SK-N-SH (cell line): ENCODE data around the gene OCA2. TPM values are rescaled to one million over a fixed set of nuclear protein-coding genes. Genes with fewer than 3 reads are reported as not detected.

ENCODE experiments used
- CTCF ChIA-PET: fragments of 300-600, 350-600 bp; formaldehyde crosslinking; extraction: SDS; loops from one replicate; lab custom pipeline; 2021; lab: Yijun Ruan, JAX
- POLR2A ChIA-PET: fragments of 350-600 bp; sonication (Branson Sonifier 250); formaldehyde crosslinking; extraction: SDS; loops from one replicate; lab custom pipeline; 2020; ENCODE audit warnings: antibody characterized with exemption, inconsistent platforms; lab: Yijun Ruan, JAX
- DNase-seq: peaks from one replicate; pipeline ENCODE4 v3.0.0; 2012
- H2AFZ ChIP-seq: fragments of 200-600 bp; sonication (generic); 2 replicates; pipeline ENCODE4 v1.8.1; 2016; ENCODE audit warnings: antibody characterized with exemption, mild to moderate bottlenecking, low read depth
- H3F3A ChIP-seq: fragments of 200-600 bp; sonication (generic); replicated peaks from 2 replicates; pipeline ENCODE3; 2016; ENCODE audit warnings: antibody characterized with exemption, mild to moderate bottlenecking; ENCODE audit not compliant: insufficient read depth
- H3K27ac ChIP-seq, 2 experiments: fragments of 200-500 bp in 1 of 2; fragments of 200-600 bp in 1 of 2; sonication (Bioruptor generic) in 1 of 2; sonication (generic), shearing (Covaris generic) in 1 of 2; 2 replicates each; pipeline versions ENCODE4 v1.5.1 to v1.6.1; 2014 to 2016; ENCODE audit warnings: low read depth in 2 of 2, inconsistent platforms in 1 of 2, low read length in 1 of 2, mild to moderate bottlenecking in 1 of 2, mixed read lengths in 1 of 2
- H3K27me3 ChIP-seq: fragments of 200-600 bp; sonication (generic), shearing (Covaris generic); 2 replicates; pipeline ENCODE4 v1.6.1; 2016; ENCODE audit warnings: mixed run types; ENCODE audit not compliant: insufficient read depth
- H3K36me3 ChIP-seq, 2 experiments: fragments of 200-500 bp in 1 of 2; fragments of 200-600 bp in 1 of 2; sonication (Bioruptor generic) in 1 of 2; sonication (generic) in 1 of 2; replicated peaks in 1 of 2; 2 replicates each; pipeline versions ENCODE3 to v1.5.1; 2014 to 2016; ENCODE audit warnings: low read length in 1 of 2, mild to moderate bottlenecking in 1 of 2; ENCODE audit not compliant: insufficient read depth in 2 of 2, control insufficient read depth in 1 of 2
- H3K4me1 ChIP-seq, 2 experiments: fragments of 200-500 bp in 1 of 2; fragments of 200-600 bp in 1 of 2; sonication (Bioruptor generic) in 1 of 2; sonication (generic), shearing (Covaris generic) in 1 of 2; 2 replicates each; pipeline versions ENCODE4 v1.5.1 to v1.6.1; 2014 to 2016; ENCODE audit warnings: low read depth in 1 of 2, low read length in 1 of 2, mixed run types in 1 of 2; ENCODE audit not compliant: insufficient read depth in 2 of 2, control insufficient read depth in 1 of 2
- H3K4me2 ChIP-seq: fragments of 200-600 bp; sonication (generic), shearing (Covaris generic); 2 replicates; pipeline ENCODE4 v1.6.1; 2017; ENCODE audit warnings: mixed run types
- H3K4me3 ChIP-seq, 2 experiments: fragments of 200-500 bp in 1 of 2; fragments of 200-600 bp in 1 of 2; sonication (Bioruptor generic) in 1 of 2; sonication (generic), shearing (Covaris generic) in 1 of 2; 2 replicates each; pipeline versions ENCODE4 v1.5.1 to v1.8.1; 2014 to 2016; ENCODE audit warnings: low read depth in 2 of 2, inconsistent platforms in 1 of 2, low read length in 1 of 2, mild to moderate bottlenecking in 1 of 2, mixed read lengths in 1 of 2, moderate library complexity in 1 of 2
- H3K79me2 ChIP-seq: fragments of 200-600 bp; sonication (generic); 2 replicates; pipeline ENCODE4 v1.8.1; 2017; ENCODE audit warnings: mild to moderate bottlenecking; ENCODE audit not compliant: insufficient read depth
- H3K9ac ChIP-seq: fragments of 200-600 bp; sonication (generic); 2 replicates; pipeline ENCODE4 v1.6.1; 2017; ENCODE audit warnings: mixed run types
- H3K9me2 ChIP-seq: fragments of 200-600 bp; sonication (generic); 2 replicates; pipeline ENCODE4 v1.6.1; 2017; ENCODE audit warnings: mixed run types
- H3K9me3 ChIP-seq: fragments of 200-600 bp; sonication (generic); 2 replicates; pipeline ENCODE4 v1.6.1; 2017; ENCODE audit warnings: mixed run types, mild to moderate bottlenecking, moderate library complexity
- H4K20me1 ChIP-seq: fragments of 200-600 bp; sonication (generic); 2 replicates; pipeline ENCODE4 v1.6.1; 2017; ENCODE audit warnings: mild to moderate bottlenecking, mixed run types; ENCODE audit not compliant: insufficient read depth
- CTCF ChIP-seq: fragments of 200-600 bp; sonication (generic); IDR thresholded peaks from 2 replicates; pipeline ENCODE4 v1.6.1; 2017; ENCODE audit warnings: antibody characterized with exemption, mild to moderate bottlenecking, moderate library complexity
- ELF1 ChIP-seq: IDR thresholded peaks from 2 replicates; pipeline ENCODE4 v1.4.0; 2012
- EZH2phosphoT487 ChIP-seq: fragments of 200-600 bp; sonication (generic); IDR thresholded peaks from 2 replicates; pipeline ENCODE4 v1.6.1; 2017; ENCODE audit warnings: low read depth, mixed run types, mild to moderate bottlenecking, antibody characterized with exemption, moderate library complexity, borderline replicate concordance
- GABPA ChIP-seq: IDR thresholded peaks from 2 replicates; pipeline ENCODE4 v1.4.0; 2012; ENCODE audit warnings: low read depth, mild to moderate bottlenecking
- JUND ChIP-seq: IDR thresholded peaks from 2 replicates; pipeline ENCODE4 v1.4.0; 2012
- MAX ChIP-seq: IDR thresholded peaks from 2 replicates; pipeline ENCODE4 v1.4.0; 2012; ENCODE audit warnings: low read depth
- NFIC ChIP-seq: IDR thresholded peaks from 2 replicates; pipeline ENCODE4 v1.4.0; 2012; ENCODE audit warnings: borderline replicate concordance
- RCOR1 ChIP-seq: fragments of 150-350 bp; IDR thresholded peaks from 2 replicates; pipeline ENCODE4 v1.6.1; 2017; ENCODE audit warnings: antibody characterized with exemption, low read length
- RFX5 ChIP-seq: IDR thresholded peaks from 2 replicates; pipeline ENCODE4 v1.6.1; 2012; ENCODE audit warnings: mild to moderate bottlenecking, improper control_type of control experiment, low read length
- SIN3A ChIP-seq: IDR thresholded peaks from 2 replicates; pipeline ENCODE4 v1.6.1; 2012; ENCODE audit warnings: low read depth, mild to moderate bottlenecking, low read length, moderate library complexity, borderline replicate concordance
- TCF12 ChIP-seq: IDR thresholded peaks from 2 replicates; pipeline ENCODE4 v1.4.0; 2012
- TEAD4 ChIP-seq: IDR thresholded peaks from 2 replicates; pipeline ENCODE4 v1.4.0; 2012; ENCODE audit warnings: mild to moderate bottlenecking, borderline replicate concordance; ENCODE audit not compliant: insufficient read depth
- USF2 ChIP-seq: fragments of 150-350 bp; IDR thresholded peaks from 2 replicates; pipeline ENCODE4 v1.6.1; 2017; ENCODE audit warnings: antibody characterized with exemption, low read length, low read depth, borderline replicate concordance
- YY1 ChIP-seq: IDR thresholded peaks from 2 replicates; pipeline ENCODE4 v1.4.0; 2012; ENCODE audit warnings: low read depth, mild to moderate bottlenecking
- WGBS: methylation state at CpG from one replicate; pipeline ENCODE4 v1.1.6; 2017; ENCODE audit warnings: low lambda C conversion rate; 5-methylcytosine and 5-hydroxymethylcytosine counted together
- polyA plus RNA-seq, 3 experiments: library from polyadenylated mRNA; depleted of rRNA; stranded (reverse); fragments of >200 nt; gene quantifications; 2 replicates each; pipeline ENCODE4 v1.2.3, GENCODE V29; 2012
- TF ChIP-seq, protein P1 (sequence below): IDR thresholded peaks from 2 replicates; pipeline ENCODE4 v1.6.1; 2012; ENCODE audit warnings: mild to moderate bottlenecking, low read depth, low read length, moderate library complexity
- TF ChIP-seq, protein P2 (sequence below): fragments of 150-350 bp; IDR thresholded peaks from 2 replicates; pipeline ENCODE4 v1.6.1; 2016; ENCODE audit warnings: mild to moderate bottlenecking, low read depth, low read length

OCA2 gene
- polyA plus RNA-seq, 1 of the 3 experiments (the other 2 are of a cell fraction) = 0.16 TPM

DNA sequence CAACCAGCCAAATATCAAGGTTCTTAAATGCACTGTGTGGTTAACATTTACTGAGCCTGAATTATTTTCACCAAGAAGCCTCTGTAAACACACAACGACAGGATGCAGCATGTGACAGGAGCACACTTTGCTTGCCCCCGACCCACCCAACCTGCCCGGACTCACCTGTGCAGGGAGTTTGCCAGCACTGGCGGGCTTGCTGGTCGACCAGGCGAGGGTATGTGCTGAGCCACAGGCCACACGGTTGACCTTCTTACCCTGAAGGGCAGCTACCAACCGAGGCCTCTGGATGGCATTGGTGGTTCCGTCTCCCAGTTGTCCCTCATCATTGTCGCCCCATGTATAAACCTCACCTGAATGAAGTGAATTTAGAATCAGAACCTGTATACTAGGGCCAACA, 25.7 kb upstream of the OCA2 start:
- WGBS = 92% methylated on average over 10 of the region's 10 CpGs
- POLR2A ChIA-PET = no interaction called here

More for the DNA sequence above, 25.7 kb upstream of the OCA2 start:
- H2AFZ ChIP-seq = no peak overlapping the region
- no peaks in the 10 kb centered on the region for H3F3A ChIP-seq
- CTCF ChIA-PET = interaction anchor here (1.1 to 4.0 kb wide), 8 partner anchors 8 to 1237 kb away, joined by 3 to 44 read pairs (median 17); partner anchors contain the start of gene OCA2
- no peak for DNase-seq
- H3K27me3 ChIP-seq = no peaks in the 10 kb centered on the region
- no peaks in the 10 kb centered on the region for H3K9me3 ChIP-seq
- no peak overlapping the region for H3K4me3 ChIP-seq
- no peak overlapping the region for H3K9ac ChIP-seq
- H4K20me1 ChIP-seq = no peaks in the 10 kb centered on the region
- no peaks in the 10 kb centered on the region; a peak in 1 of 4 replicates for H3K4me1 ChIP-seq
- H3K4me2 ChIP-seq = no peak overlapping the region
- H3K36me3 ChIP-seq = peaks cover 18 to 39% of the 10 kb centered on the region in 2 experiments
- H3K79me2 ChIP-seq = no peaks in the 10 kb centered on the region
- no peak for TF ChIP-seq TCF12
- no peak for TF ChIP-seq RFX5
- no peak for TF ChIP-seq TEAD4
- no peak for TF ChIP-seq CTCF
- no peak for TF ChIP-seq EZH2phosphoT487
- no peak for TF ChIP-seq NFIC
- no peak for TF ChIP-seq GABPA
- TF ChIP-seq SIN3A = no peak
- TF ChIP-seq JUND = no peak
- TF ChIP-seq, protein P1, sequence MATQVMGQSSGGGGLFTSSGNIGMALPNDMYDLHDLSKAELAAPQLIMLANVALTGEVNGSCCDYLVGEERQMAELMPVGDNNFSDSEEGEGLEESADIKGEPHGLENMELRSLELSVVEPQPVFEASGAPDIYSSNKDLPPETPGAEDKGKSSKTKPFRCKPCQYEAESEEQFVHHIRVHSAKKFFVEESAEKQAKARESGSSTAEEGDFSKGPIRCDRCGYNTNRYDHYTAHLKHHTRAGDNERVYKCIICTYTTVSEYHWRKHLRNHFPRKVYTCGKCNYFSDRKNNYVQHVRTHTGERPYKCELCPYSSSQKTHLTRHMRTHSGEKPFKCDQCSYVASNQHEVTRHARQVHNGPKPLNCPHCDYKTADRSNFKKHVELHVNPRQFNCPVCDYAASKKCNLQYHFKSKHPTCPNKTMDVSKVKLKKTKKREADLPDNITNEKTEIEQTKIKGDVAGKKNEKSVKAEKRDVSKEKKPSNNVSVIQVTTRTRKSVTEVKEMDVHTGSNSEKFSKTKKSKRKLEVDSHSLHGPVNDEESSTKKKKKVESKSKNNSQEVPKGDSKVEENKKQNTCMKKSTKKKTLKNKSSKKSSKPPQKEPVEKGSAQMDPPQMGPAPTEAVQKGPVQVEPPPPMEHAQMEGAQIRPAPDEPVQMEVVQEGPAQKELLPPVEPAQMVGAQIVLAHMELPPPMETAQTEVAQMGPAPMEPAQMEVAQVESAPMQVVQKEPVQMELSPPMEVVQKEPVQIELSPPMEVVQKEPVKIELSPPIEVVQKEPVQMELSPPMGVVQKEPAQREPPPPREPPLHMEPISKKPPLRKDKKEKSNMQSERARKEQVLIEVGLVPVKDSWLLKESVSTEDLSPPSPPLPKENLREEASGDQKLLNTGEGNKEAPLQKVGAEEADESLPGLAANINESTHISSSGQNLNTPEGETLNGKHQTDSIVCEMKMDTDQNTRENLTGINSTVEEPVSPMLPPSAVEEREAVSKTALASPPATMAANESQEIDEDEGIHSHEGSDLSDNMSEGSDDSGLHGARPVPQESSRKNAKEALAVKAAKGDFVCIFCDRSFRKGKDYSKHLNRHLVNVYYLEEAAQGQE = no peak
- TF ChIP-seq ELF1 = no peak
- TF ChIP-seq, protein P2, sequence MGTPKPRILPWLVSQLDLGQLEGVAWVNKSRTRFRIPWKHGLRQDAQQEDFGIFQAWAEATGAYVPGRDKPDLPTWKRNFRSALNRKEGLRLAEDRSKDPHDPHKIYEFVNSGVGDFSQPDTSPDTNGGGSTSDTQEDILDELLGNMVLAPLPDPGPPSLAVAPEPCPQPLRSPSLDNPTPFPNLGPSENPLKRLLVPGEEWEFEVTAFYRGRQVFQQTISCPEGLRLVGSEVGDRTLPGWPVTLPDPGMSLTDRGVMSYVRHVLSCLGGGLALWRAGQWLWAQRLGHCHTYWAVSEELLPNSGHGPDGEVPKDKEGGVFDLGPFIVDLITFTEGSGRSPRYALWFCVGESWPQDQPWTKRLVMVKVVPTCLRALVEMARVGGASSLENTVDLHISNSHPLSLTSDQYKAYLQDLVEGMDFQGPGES = no peak
- TF ChIP-seq USF2 = no peak
- no peak for TF ChIP-seq YY1
- TF ChIP-seq RCOR1 = no peak
- no peak for TF ChIP-seq MAX
- no peak overlapping the region for H3K27ac ChIP-seq
- no peaks in the 10 kb centered on the region for H3K9me2 ChIP-seq
